ENCODE measurements around the gene NOS1.

NOS1 gene

DNA sequence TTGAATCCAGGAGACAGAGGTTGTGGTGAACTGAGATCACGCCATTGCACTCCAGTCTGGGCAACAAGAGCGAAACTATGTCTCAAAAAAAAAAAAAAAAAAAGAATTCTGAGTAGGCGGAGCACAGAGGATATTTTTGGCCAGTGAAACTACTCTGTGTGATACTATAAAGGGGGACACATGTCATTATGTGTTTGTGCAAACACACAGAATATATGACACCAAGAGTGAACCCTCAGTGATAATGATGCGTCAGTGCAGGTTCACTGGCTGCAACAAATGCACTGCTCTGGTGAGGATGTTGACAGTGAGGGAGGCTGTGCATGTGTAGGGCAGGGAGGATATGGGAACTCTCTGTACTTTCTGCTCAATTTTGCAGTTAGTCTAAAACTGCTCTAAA is 195.3 kb downstream of the NOS1 start:
- H3K27ac ChIP-seq = no peak overlapping the region
- TF ChIP-seq, protein P1, sequence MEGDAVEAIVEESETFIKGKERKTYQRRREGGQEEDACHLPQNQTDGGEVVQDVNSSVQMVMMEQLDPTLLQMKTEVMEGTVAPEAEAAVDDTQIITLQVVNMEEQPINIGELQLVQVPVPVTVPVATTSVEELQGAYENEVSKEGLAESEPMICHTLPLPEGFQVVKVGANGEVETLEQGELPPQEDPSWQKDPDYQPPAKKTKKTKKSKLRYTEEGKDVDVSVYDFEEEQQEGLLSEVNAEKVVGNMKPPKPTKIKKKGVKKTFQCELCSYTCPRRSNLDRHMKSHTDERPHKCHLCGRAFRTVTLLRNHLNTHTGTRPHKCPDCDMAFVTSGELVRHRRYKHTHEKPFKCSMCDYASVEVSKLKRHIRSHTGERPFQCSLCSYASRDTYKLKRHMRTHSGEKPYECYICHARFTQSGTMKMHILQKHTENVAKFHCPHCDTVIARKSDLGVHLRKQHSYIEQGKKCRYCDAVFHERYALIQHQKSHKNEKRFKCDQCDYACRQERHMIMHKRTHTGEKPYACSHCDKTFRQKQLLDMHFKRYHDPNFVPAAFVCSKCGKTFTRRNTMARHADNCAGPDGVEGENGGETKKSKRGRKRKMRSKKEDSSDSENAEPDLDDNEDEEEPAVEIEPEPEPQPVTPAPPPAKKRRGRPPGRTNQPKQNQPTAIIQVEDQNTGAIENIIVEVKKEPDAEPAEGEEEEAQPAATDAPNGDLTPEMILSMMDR (IDR thresholded peaks at IDR 0.05) = no peak
- TF ChIP-seq ZFX (IDR thresholded peaks at IDR 0.05; ENCODE audit: borderline replicate concordance) = no peak

DNA sequence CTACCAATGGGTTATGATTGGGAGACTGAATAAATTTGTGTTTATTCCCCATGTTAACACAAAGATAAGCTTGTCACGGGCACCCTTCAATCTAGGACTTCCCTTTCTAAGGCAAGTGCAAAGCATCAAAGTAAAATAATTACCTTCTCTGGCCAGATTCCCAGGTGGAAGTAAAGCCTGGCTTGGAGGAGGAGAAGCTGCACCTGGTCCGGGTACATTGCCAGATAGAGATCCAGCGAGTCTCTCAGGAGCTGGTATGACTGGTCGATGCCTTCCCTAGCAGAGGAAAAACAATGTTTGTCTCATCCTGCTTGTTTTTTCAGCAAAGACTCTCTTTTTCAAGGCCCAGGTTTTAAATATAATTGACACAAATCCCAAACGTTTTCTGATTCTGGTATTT is 196.1 kb downstream of the NOS1 start:
- H3K27ac ChIP-seq = no peak overlapping the region
- TF ChIP-seq ZFX (IDR thresholded peaks at IDR 0.05; ENCODE audit: borderline replicate concordance) = no peak
- TF ChIP-seq, protein P1 (IDR thresholded peaks at IDR 0.05) = no peak

DNA sequence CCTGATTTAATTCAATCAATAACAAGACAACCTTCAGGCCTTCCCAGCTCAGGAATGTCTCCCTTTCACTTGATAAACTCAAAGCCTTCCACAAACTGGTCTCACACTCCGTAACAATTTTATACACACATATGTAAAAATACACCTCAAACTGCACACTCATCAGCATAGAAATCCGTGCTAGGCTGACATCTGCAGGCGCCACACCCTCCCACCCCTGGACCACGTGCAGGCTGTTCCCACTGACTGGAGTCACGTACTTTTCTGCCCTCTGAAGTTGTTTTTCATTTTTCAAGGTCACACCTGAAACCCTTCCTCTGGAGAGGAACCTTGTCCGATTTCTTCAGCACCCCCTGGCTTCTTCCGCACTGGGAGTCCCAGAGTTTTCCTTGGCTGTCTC is 198.8 kb downstream of the NOS1 start:
- TF ChIP-seq, protein P1 (IDR thresholded peaks at IDR 0.05) = no peak
- no peak for TF ChIP-seq ZFX (IDR thresholded peaks at IDR 0.05; ENCODE audit: borderline replicate concordance)
- H3K27ac ChIP-seq = no peak overlapping the region

- H3K27ac ChIP-seq = no peak overlapping the region
- TF ChIP-seq, protein P1 (IDR thresholded peaks at IDR 0.05) = no peak
- TF ChIP-seq ZFX (IDR thresholded peaks at IDR 0.05; ENCODE audit: borderline replicate concordance) = no peak
Measured at GRCh38 chr12:117162167-117162539, 199.3 kb downstream of the NOS1 start.

GRCh38 chr12:117161460-117162166 is 199.8 kb downstream of the NOS1 start:
- no peak for TF ChIP-seq ZFX (IDR thresholded peaks at IDR 0.05; ENCODE audit: borderline replicate concordance)
- TF ChIP-seq, protein P1 (IDR thresholded peaks at IDR 0.05) = no peak

DNA sequence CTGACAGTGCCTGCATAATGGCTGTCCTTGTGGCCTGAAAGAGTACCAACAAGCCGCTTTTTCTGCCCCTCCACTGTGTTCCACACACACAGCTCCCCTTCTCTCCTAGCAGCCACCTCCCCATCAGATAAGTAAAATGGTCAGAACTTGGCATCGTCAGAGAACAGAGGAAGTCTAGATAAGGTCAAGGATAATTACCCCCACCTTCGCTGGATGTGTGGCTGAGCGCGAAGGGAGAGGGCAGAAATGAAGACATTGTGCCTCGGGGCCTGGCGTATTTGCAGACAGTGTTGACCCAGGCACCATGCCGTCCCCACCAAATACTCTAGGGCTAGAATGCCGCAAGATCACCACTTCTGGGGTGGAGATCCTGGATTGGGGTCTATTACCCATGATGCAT is 201.8 kb downstream of the NOS1 start:
- no peak overlapping the region for H3K27ac ChIP-seq
- no peak for TF ChIP-seq ZFX (IDR thresholded peaks at IDR 0.05; ENCODE audit: borderline replicate concordance)
- TF ChIP-seq, protein P1 (IDR thresholded peaks at IDR 0.05) = no peak

More at GRCh38 chr12:117161460-117162166, 199.8 kb downstream of the NOS1 start:
- H3K27ac ChIP-seq = no peak overlapping the region

DNA sequence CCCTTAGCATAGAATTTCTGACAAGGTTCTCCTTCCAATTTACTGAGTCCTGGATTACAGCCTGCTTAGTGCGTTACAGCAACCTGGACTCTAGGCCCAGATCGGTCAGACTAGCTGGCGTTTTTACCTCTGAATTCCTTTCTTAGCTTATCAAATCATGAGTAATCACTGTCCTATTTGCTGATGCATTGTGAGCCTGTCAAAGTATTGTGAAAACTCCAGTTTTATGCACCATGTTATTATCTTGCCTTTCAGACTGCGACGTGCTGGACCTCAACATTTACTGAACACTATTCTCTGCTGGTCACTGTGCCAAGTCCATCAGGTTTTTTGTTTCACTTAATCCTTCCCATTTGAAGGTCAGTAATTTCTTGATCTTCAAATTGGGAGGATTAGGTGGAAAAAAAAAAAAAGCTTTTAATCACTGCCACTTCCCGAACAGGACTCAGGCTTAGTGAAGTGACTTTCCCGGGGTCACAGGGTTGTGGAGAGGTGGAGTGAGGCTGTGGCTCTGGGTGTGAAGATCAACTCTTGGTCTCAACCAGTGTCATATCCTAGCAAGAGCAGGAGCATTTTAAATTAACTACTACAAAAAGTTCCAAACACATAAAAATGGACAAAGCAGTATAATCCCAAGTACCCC is 202.4 kb downstream of the NOS1 start:
- TF ChIP-seq ZFX (IDR thresholded peaks at IDR 0.05; ENCODE audit: borderline replicate concordance) = no peak
- TF ChIP-seq, protein P1 (IDR thresholded peaks at IDR 0.05) = no peak
- H3K27ac ChIP-seq = no peak overlapping the region

All from 22Rv1 (cell line).